Mesenchymal stem cell (in vitro differentiated cells and primary cell): ENCODE data around the gene MRO.
"Not testable (repeated sequence)": the region's sequence is repeated elsewhere in the genome, so short reads cannot be mapped to it uniquely, and the experiment has no call there.

ENCODE experiments used
- DNase-seq: peaks from one replicate; pipeline ENCODE4 v3.0.0-alpha.2; 2013
- H2AFZ ChIP-seq: one replicate; pipeline ENCODE4 v1.6.1; 2013; ENCODE audit warnings: low read depth, mild to moderate bottlenecking, control low read depth, inconsistent platforms, low read length, moderate library complexity
- H2AK5ac ChIP-seq: 2 replicates; pipeline ENCODE4 v1.6.1; 2013; ENCODE audit warnings: low read length, moderate library complexity, mild to moderate bottlenecking, inconsistent platforms; ENCODE audit not compliant: severe bottlenecking
- H2BK120ac ChIP-seq: one replicate; pipeline ENCODE4 v1.6.1; 2013; ENCODE audit warnings: low read depth, mild to moderate bottlenecking, inconsistent platforms, low read length, moderate library complexity
- H2BK12ac ChIP-seq, 2 experiments: one replicate each; pipeline ENCODE4 v1.6.1; 2013; ENCODE audit warnings: inconsistent platforms in 2 of 2, low read length in 2 of 2, mild to moderate bottlenecking in 2 of 2, moderate library complexity in 2 of 2, control low read depth in 1 of 2
- H2BK15ac ChIP-seq: one replicate; pipeline ENCODE4 v1.6.1; 2013; ENCODE audit warnings: mild to moderate bottlenecking, low read depth, inconsistent platforms; ENCODE audit not compliant: poor library complexity, severe bottlenecking
- H2BK5ac ChIP-seq: 2 replicates; pipeline ENCODE4 v1.6.1; 2013; ENCODE audit warnings: low read depth, mild to moderate bottlenecking, low read length, control low read depth, inconsistent platforms; ENCODE audit not compliant: poor library complexity, severe bottlenecking
- H3K14ac ChIP-seq, 2 experiments: one replicate each; pipeline ENCODE4 v1.6.1; 2013; ENCODE audit warnings: inconsistent platforms in 2 of 2, low read length in 2 of 2, control low read depth in 1 of 2, mild to moderate bottlenecking in 1 of 2, moderate library complexity in 1 of 2
- H3K18ac ChIP-seq, 2 experiments: one replicate each; pipeline ENCODE4 v1.6.1; 2013; ENCODE audit warnings: inconsistent platforms in 2 of 2, low read length in 2 of 2, control low read depth in 1 of 2, low read depth in 1 of 2, mild to moderate bottlenecking in 1 of 2
- H3K23ac ChIP-seq, 2 experiments: one replicate each; pipeline ENCODE4 v1.6.1; 2013; ENCODE audit warnings: inconsistent platforms in 2 of 2, low read length in 2 of 2, mild to moderate bottlenecking in 2 of 2, moderate library complexity in 2 of 2, control low read depth in 1 of 2
- H3K27ac ChIP-seq: 2 replicates; pipeline ENCODE4 v1.5.1; 2013; ENCODE audit warnings: mild to moderate bottlenecking, moderate library complexity, low read length, control low read depth, inconsistent platforms; ENCODE audit not compliant: poor library complexity, severe bottlenecking
- H3K27me3 ChIP-seq, 2 experiments: 2 replicates each; pipeline versions ENCODE4 v1.6.1 to v1.7.0; 2013; ENCODE audit warnings: low read length in 2 of 2, mild to moderate bottlenecking in 2 of 2, moderate library complexity in 2 of 2, control low read depth in 1 of 2, inconsistent platforms in 1 of 2; ENCODE audit not compliant: control insufficient read depth in 1 of 2, insufficient read depth in 1 of 2
- H3K36me3 ChIP-seq, 2 experiments: 2 replicates each; pipeline versions ENCODE4 v1.6.1 to v1.7.0; 2013; ENCODE audit warnings: low read length in 2 of 2, control low read depth in 1 of 2, inconsistent platforms in 1 of 2, low read depth in 1 of 2, mild to moderate bottlenecking in 1 of 2; ENCODE audit not compliant: insufficient read depth in 2 of 2, control insufficient read depth in 1 of 2
- H3K4ac ChIP-seq, 2 experiments: one replicate each; pipeline ENCODE4 v1.6.1; 2013; ENCODE audit warnings: inconsistent platforms in 2 of 2, low read length in 2 of 2, mild to moderate bottlenecking in 2 of 2, moderate library complexity in 2 of 2, control low read depth in 1 of 2, low read depth in 1 of 2
- H3K4me1 ChIP-seq: 2 replicates; pipeline ENCODE4 v1.6.1; 2013; ENCODE audit warnings: low read depth, low read length, control low read depth; ENCODE audit not compliant: control insufficient read depth, insufficient read depth
- H3K4me2 ChIP-seq: 2 replicates; pipeline ENCODE4 v1.6.1; 2013; ENCODE audit warnings: low read length, mild to moderate bottlenecking, inconsistent platforms; ENCODE audit not compliant: poor library complexity, severe bottlenecking
- H3K4me3 ChIP-seq, 2 experiments: 2 replicates each; pipeline versions ENCODE4 v1.5.1 to v1.7.0; 2013; ENCODE audit warnings: low read length in 2 of 2, mild to moderate bottlenecking in 2 of 2, control low read depth in 1 of 2, low read depth in 1 of 2; ENCODE audit not compliant: insufficient read depth in 1 of 2
- H3K79me1 ChIP-seq: replicated peaks from 2 replicates; pipeline ENCODE4 v1.6.1; 2013; ENCODE audit warnings: mild to moderate bottlenecking, control low read depth, low read length, inconsistent platforms; ENCODE audit not compliant: poor library complexity, severe bottlenecking
- H3K9ac ChIP-seq: 2 replicates; pipeline ENCODE4 v1.7.0; 2013; ENCODE audit warnings: mild to moderate bottlenecking, low read length, moderate library complexity
- H3K9me3 ChIP-seq: 2 replicates; pipeline ENCODE4 v1.7.0; 2013; ENCODE audit warnings: mild to moderate bottlenecking, low read length; ENCODE audit not compliant: control insufficient read depth
- H4K8ac ChIP-seq: one replicate; pipeline ENCODE4 v1.6.1; 2013; ENCODE audit warnings: inconsistent platforms, mild to moderate bottlenecking, low read length, moderate library complexity
- H4K91ac ChIP-seq: one replicate; pipeline ENCODE4 v1.6.1; 2013; ENCODE audit warnings: mild to moderate bottlenecking, low read length, inconsistent platforms
- WGBS: methylation state at CpG from one replicate; pipeline ENCODE4 v1.1.7; 2013; ENCODE audit warnings: mixed read lengths; 5-methylcytosine and 5-hydroxymethylcytosine counted together

Gene MRO

DNA sequence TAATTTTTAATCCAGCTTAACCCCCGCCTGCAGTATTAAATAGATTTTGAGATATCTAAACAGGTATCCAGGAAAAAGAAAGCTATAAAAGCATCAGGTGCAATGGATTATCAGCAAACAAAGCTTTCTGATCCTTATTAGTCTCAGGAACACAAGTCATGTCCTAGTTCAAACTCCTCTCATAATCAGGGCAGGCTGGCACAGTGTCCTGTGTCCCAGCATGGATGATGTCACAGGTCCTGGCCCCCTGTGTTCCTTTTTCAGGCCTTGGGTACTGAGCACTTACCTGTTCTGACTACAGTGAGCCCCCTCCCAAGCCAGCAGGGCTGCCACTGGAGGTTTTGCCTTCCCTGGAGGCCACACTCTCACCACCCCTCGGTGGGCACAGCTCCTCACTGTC is 19.5 kb upstream of the MRO start:
- no peak overlapping the region for H2BK120ac ChIP-seq
- no peak overlapping the region for H3K18ac ChIP-seq
- no peak overlapping the region for H3K14ac ChIP-seq
- H2BK15ac ChIP-seq, result no peak overlapping the region
- no peak overlapping the region for H2BK5ac ChIP-seq
- 87% methylated on average over 2 of the region's 2 CpGs for WGBS
- H3K79me1 ChIP-seq, result no peaks in the 10 kb centered on the region
- no peak overlapping the region for H3K23ac ChIP-seq
- no peak overlapping the region for H3K4me3 ChIP-seq
- H3K9me3 ChIP-seq, result no peaks in the 10 kb centered on the region
- H4K91ac ChIP-seq, result no peak overlapping the region
- peaks cover 6 to 7% of the 10 kb centered on the region in 2 experiments for H3K27me3 ChIP-seq
- H2AFZ ChIP-seq, result no peak overlapping the region
- H3K4me2 ChIP-seq, result no peak overlapping the region
- peaks cover 1% of the 10 kb centered on the region for H3K4me1 ChIP-seq
- H3K27ac ChIP-seq, result no peak overlapping the region
- H2BK12ac ChIP-seq, result no peak overlapping the region
- no peak for DNase-seq
- H3K9ac ChIP-seq, result no peak overlapping the region
- no peaks in the 10 kb centered on the region for H3K36me3 ChIP-seq
- H4K8ac ChIP-seq, result no peak overlapping the region
- H2AK5ac ChIP-seq, result no peak overlapping the region
- H3K4ac ChIP-seq, result no peak overlapping the region

DNA sequence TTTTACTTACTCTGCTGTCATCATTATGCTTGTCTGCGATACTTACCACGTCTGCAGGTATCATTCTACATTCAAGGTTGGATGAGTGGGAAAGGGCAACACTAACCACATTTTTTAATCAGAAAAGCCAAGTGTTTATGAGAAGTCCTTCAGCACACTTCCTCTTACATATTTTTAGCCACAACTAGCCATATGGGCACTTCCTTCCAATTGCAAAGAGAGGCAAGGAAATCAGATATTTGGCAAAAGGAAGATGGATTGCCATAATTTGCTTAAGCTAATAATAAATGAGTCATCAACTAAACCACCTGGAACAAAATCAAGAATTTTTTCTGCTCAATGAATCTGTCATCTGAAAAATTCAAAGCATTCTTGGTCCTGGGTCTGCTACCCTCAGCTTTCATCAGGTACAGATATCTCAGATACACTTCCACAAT is 16.7 kb upstream of the MRO start:
- Histone ChIP-seq H4K8ac (no peak overlapping the region), H3K4ac (no peak overlapping the region), H3K27ac (no peak overlapping the region), H3K14ac (no peak overlapping the region), H3K79me1 (no peaks in the 10 kb centered on the region), H2BK12ac (no peak overlapping the region), H3K9ac (no peak overlapping the region), H3K27me3 (peaks cover 6 to 11% of the 10 kb centered on the region in 2 experiments), H2AK5ac (no peak overlapping the region), H3K23ac (no peak overlapping the region), H2BK15ac (no peak overlapping the region), H2AFZ (no peak overlapping the region), H3K4me2 (no peak overlapping the region), H2BK5ac (no peak overlapping the region), H3K4me1 (peaks cover 1% of the 10 kb centered on the region), H3K36me3 (no peaks in the 10 kb centered on the region), H4K91ac (no peak overlapping the region), H3K4me3 (no peak overlapping the region), H3K9me3 (no peaks in the 10 kb centered on the region), H2BK120ac (no peak overlapping the region), H3K18ac (no peak overlapping the region)
- 66% methylated on average over 2 of the region's 2 CpGs for WGBS
- DNase-seq, result no peak

- H3K9me3 ChIP-seq, H3K9ac ChIP-seq, H2BK12ac ChIP-seq, H3K36me3 ChIP-seq, H2BK120ac ChIP-seq, H3K18ac ChIP-seq, H3K23ac ChIP-seq, H3K14ac ChIP-seq, H2AK5ac ChIP-seq, H2AFZ ChIP-seq, H2BK5ac ChIP-seq, H3K79me1 ChIP-seq, H3K4me3 ChIP-seq, DNase-seq, H4K91ac ChIP-seq, H3K4me2 ChIP-seq, H3K4ac ChIP-seq, H3K27me3 ChIP-seq, H4K8ac ChIP-seq, H2BK15ac ChIP-seq, H3K4me1 ChIP-seq, H3K27ac ChIP-seq: not testable (repeated sequence)
- 93% methylated on average over 6 of the region's 7 CpGs for WGBS
These were observed 13.7 kb upstream of the MRO start for GRCh38 chr18:50833496-50833895.

GRCh38 chr18:50832754-50833153 is 12.9 kb upstream of the MRO start:
- peaks cover 0 to 4% of the 10 kb centered on the region in 2 experiments for H3K27me3 ChIP-seq
- peaks cover 1% of the 10 kb centered on the region for H3K4me1 ChIP-seq
- no peak overlapping the region for H3K18ac ChIP-seq
- no peaks in the 10 kb centered on the region for H3K36me3 ChIP-seq
- no peak overlapping the region for H3K14ac ChIP-seq
- no peak overlapping the region for H3K4me3 ChIP-seq
- H3K27ac ChIP-seq, result no peak overlapping the region
- H2BK120ac ChIP-seq, result no peak overlapping the region
- H3K4me2 ChIP-seq, result no peak overlapping the region
- DNase-seq, result no peak
- no peak overlapping the region for H4K8ac ChIP-seq
- no peak overlapping the region for H3K23ac ChIP-seq
- no peak overlapping the region for H2AFZ ChIP-seq
- H3K9ac ChIP-seq, result no peak overlapping the region
- 100% methylated on average over 2 of the region's 2 CpGs for WGBS
- no peak overlapping the region for H4K91ac ChIP-seq
- no peaks in the 10 kb centered on the region for H3K9me3 ChIP-seq
- no peak overlapping the region for H3K4ac ChIP-seq
- no peak overlapping the region for H2BK5ac ChIP-seq
- H3K79me1 ChIP-seq, result no peaks in the 10 kb centered on the region
- no peak overlapping the region for H2BK12ac ChIP-seq
- H2BK15ac ChIP-seq, result no peak overlapping the region
- H2AK5ac ChIP-seq, result no peak overlapping the region
